ENCODE data around the gene NOTCH4. TPM values are rescaled to one million over a fixed set of nuclear protein-coding genes. Genes with fewer than 3 reads are reported as not detected.
"Not testable (repeated sequence)": the region's sequence is repeated elsewhere in the genome, so short reads cannot be mapped to it uniquely, and the experiment has no call there.

Gene NOTCH4
- total RNA-seq, 2 experiments from 2014 or later, result 0.61 to 0.88 TPM

- no peak overlapping the region for H3K27ac Mint-ChIP-seq
- CTCF ChIA-PET, result interaction anchor here (1.2 kb wide), 1 partner anchor 567 kb away, joined by 3 read pairs; no protein-coding TSS in a partner anchor
Measured at GRCh38 chr6:32212076-32212760, 11.6 kb downstream of the NOTCH4 start.

GRCh38 chr6:32211432-32211831 lies 12.4 kb downstream of the NOTCH4 start:
- H3K36me3 Mint-ChIP-seq, H3K4me1 Mint-ChIP-seq: not testable (repeated sequence)

More at GRCh38 chr6:32212076-32212760, 11.6 kb downstream of the NOTCH4 start:
- ATAC-seq, result no peak
- H3K4me3 Mint-ChIP-seq, result no peak overlapping the region
- H3K36me3 Mint-ChIP-seq, result no peaks in the 10 kb centered on the region
- H3K27me3 Mint-ChIP-seq, result no peaks in the 10 kb centered on the region
- H3K9me3 Mint-ChIP-seq (ENCODE audit: low read depth), result no peaks in the 10 kb centered on the region
- H3K4me1 Mint-ChIP-seq, result peaks cover 5% of the 10 kb centered on the region
- DNase-seq, result no peak

GRCh38 chr6:32210191-32210601 lies 13.7 kb downstream of the NOTCH4 start:
- Mint-ChIP-seq H3K27ac (no peak overlapping the region), H3K36me3 (no peaks in the 10 kb centered on the region)
- CTCF ChIA-PET, result no interaction called here

More at GRCh38 chr6:32211432-32211831, 12.4 kb downstream of the NOTCH4 start:
- H3K9me3 Mint-ChIP-seq (ENCODE audit: low read depth); H3K27me3 Mint-ChIP-seq; H3K4me3 Mint-ChIP-seq; ATAC-seq; DNase-seq; H3K27ac Mint-ChIP-seq: not testable (repeated sequence)
- CTCF ChIA-PET, result interaction anchor here (1.2 kb wide), 1 partner anchor 567 kb away, joined by 3 read pairs; no protein-coding TSS in a partner anchor

GRCh38 chr6:32208996-32209395 lies 14.9 kb downstream of the NOTCH4 start:
- H3K4me3 Mint-ChIP-seq, result no peak overlapping the region
- H3K27me3 Mint-ChIP-seq, result peaks cover 9% of the 10 kb centered on the region
- H3K9me3 Mint-ChIP-seq (ENCODE audit: low read depth), result no peaks in the 10 kb centered on the region
- no peak for DNase-seq
- no peak for ATAC-seq
- H3K4me1 Mint-ChIP-seq, result no peaks in the 10 kb centered on the region
- no peak overlapping the region for H3K27ac Mint-ChIP-seq
- CTCF ChIA-PET, result no interaction called here
- no peaks in the 10 kb centered on the region for H3K36me3 Mint-ChIP-seq

More at GRCh38 chr6:32210191-32210601, 13.7 kb downstream of the NOTCH4 start:
- DNase-seq (no peak), ATAC-seq (no peak)
- peaks cover 1% of the 10 kb centered on the region for H3K4me1 Mint-ChIP-seq
- H3K4me3 Mint-ChIP-seq, result no peak overlapping the region
- peaks cover 3% of the 10 kb centered on the region for H3K27me3 Mint-ChIP-seq
- no peaks in the 10 kb centered on the region for H3K9me3 Mint-ChIP-seq (ENCODE audit: low read depth)

GRCh38 chr6:32204268-32204715 lies 19.6 kb downstream of the NOTCH4 start:
- no peak for DNase-seq

GRCh38 chr6:32203426-32204267 lies 20.2 kb downstream of the NOTCH4 start:
- no peak overlapping the region for H3K27ac Mint-ChIP-seq
- ATAC-seq (no peak), DNase-seq (no peak)
- no peaks in the 10 kb centered on the region for H3K36me3 Mint-ChIP-seq
- H3K4me1 Mint-ChIP-seq, result no peaks in the 10 kb centered on the region
- peaks cover 9% of the 10 kb centered on the region for H3K27me3 Mint-ChIP-seq
- no peak overlapping the region for H3K4me3 Mint-ChIP-seq
- CTCF ChIA-PET, result no interaction called here
- H3K9me3 Mint-ChIP-seq (ENCODE audit: low read depth), result no peaks in the 10 kb centered on the region

More at GRCh38 chr6:32204268-32204715, 19.6 kb downstream of the NOTCH4 start:
- Mint-ChIP-seq H3K9me3 (ENCODE audit: low read depth) (no peaks in the 10 kb centered on the region), H3K27ac (no peak overlapping the region), H3K36me3 (no peaks in the 10 kb centered on the region), H3K4me3 (no peak overlapping the region), H3K27me3 (peaks cover 9% of the 10 kb centered on the region), H3K4me1 (no peaks in the 10 kb centered on the region)
- CTCF ChIA-PET, result no interaction called here
- ATAC-seq, result no peak

GRCh38 chr6:32202186-32202585 lies 21.7 kb downstream of the NOTCH4 start:
- Mint-ChIP-seq H3K27ac (no peak overlapping the region), H3K27me3 (peaks cover 9% of the 10 kb centered on the region), H3K4me1 (peaks cover under 1% of the 10 kb centered on the region), H3K36me3 (no peaks in the 10 kb centered on the region), H3K4me3 (no peak overlapping the region), H3K9me3 (ENCODE audit: low read depth) (no peaks in the 10 kb centered on the region)
- CTCF ChIA-PET, result no interaction called here
- ATAC-seq (no peak), DNase-seq (no peak)

GRCh38 chr6:32200711-32201475 lies 23.0 kb downstream of the NOTCH4 start:
- CTCF ChIA-PET, result no interaction called here
- no peak for DNase-seq
- no peak overlapping the region for H3K4me3 Mint-ChIP-seq
- no peaks in the 10 kb centered on the region for H3K36me3 Mint-ChIP-seq
- H3K27ac Mint-ChIP-seq, result no peak overlapping the region
- no peaks in the 10 kb centered on the region for H3K9me3 Mint-ChIP-seq (ENCODE audit: low read depth)
- peaks cover 6% of the 10 kb centered on the region for H3K27me3 Mint-ChIP-seq
- no peak for ATAC-seq
- H3K4me1 Mint-ChIP-seq, result peaks cover 6% of the 10 kb centered on the region

GRCh38 chr6:32198866-32199265 lies 25.0 kb downstream of the NOTCH4 start:
- no peak overlapping the region for H3K27ac Mint-ChIP-seq
- DNase-seq, result no peak
- CTCF ChIA-PET, result no interaction called here

GRCh38 chr6:32198345-32198696 lies 25.5 kb downstream of the NOTCH4 start:
- CTCF ChIA-PET, result interaction anchor here (1.0 to 1.4 kb wide), 2 partner anchors 68 to 79 kb away, joined by 3 to 7 read pairs; partner anchors contain the start of gene FKBPL
- no peaks in the 10 kb centered on the region for H3K36me3 Mint-ChIP-seq
- no peaks in the 10 kb centered on the region for H3K9me3 Mint-ChIP-seq (ENCODE audit: low read depth)
- H3K4me3 Mint-ChIP-seq, result no peak overlapping the region
- ATAC-seq (no peak), DNase-seq (no peak)
- peaks cover 24% of the 10 kb centered on the region for H3K4me1 Mint-ChIP-seq
- no peak overlapping the region for H3K27ac Mint-ChIP-seq
- no peaks in the 10 kb centered on the region for H3K27me3 Mint-ChIP-seq

More at GRCh38 chr6:32198866-32199265, 25.0 kb downstream of the NOTCH4 start:
- H3K4me1 Mint-ChIP-seq, result peaks cover 18% of the 10 kb centered on the region
- no peaks in the 10 kb centered on the region for H3K27me3 Mint-ChIP-seq
- no peak overlapping the region for H3K4me3 Mint-ChIP-seq
- H3K36me3 Mint-ChIP-seq, result no peaks in the 10 kb centered on the region
- H3K9me3 Mint-ChIP-seq (ENCODE audit: low read depth), result no peaks in the 10 kb centered on the region
- ATAC-seq, result no peak

GRCh38 chr6:32196682-32197616 lies 26.9 kb downstream of the NOTCH4 start:
- ATAC-seq, result no peak
- Mint-ChIP-seq H3K4me1 (peaks cover 26% of the 10 kb centered on the region), H3K9me3 (ENCODE audit: low read depth) (no peaks in the 10 kb centered on the region), H3K4me3 (peak overlapping the region; percentile 95), H3K27me3 (no peaks in the 10 kb centered on the region), H3K27ac (peak overlapping the region; percentile 99), H3K36me3 (peaks cover 2% of the 10 kb centered on the region)
- DNase-seq, result no peak
- CTCF ChIA-PET, result interaction anchor here (1.4 to 2.3 kb wide), 2 partner anchors 78 to 642 kb away, joined by 7 read pairs; partner anchors contain the start of gene TAP2

Measured in activated CD8-positive, alpha-beta memory T cell treated with anti-CD3 and anti-CD28 coated beads, Interleukin-2, amount 10 ng/mL, durations not matched to agents 7 days and 5 days (primary cell).